Gastrocnemius medialis (tissue), 4 donors: ENCODE data around the gene TMEM115.

Experiments used
- POLR2A ChIP-seq, 2 donors: fragments of 450-650 bp; IDR thresholded peaks; one replicate each; pipeline ENCODE4 v1.6.1; 2017; ENCODE audit warnings: antibody characterized with exemption in 2 of 2, mild to moderate bottlenecking in 2 of 2, moderate library complexity in 2 of 2
- TF ChIP-seq, protein P1 (sequence below), 5 experiments: fragments of 450-650 bp in 3 of 5; fragments of 200-600 bp in 2 of 5; sonication (generic) in 2 of 5; IDR thresholded peaks in 4 of 5; conservative IDR thresholded peaks in 1 of 5; 1 replicate in 4 of 5; 2 replicates in 1 of 5; pipeline ENCODE4 v1.5.1; 2016 to 2019; ENCODE audit warnings: antibody characterized with exemption in 5 of 5, mild to moderate bottlenecking in 3 of 5, moderate library complexity in 3 of 5

DNA sequence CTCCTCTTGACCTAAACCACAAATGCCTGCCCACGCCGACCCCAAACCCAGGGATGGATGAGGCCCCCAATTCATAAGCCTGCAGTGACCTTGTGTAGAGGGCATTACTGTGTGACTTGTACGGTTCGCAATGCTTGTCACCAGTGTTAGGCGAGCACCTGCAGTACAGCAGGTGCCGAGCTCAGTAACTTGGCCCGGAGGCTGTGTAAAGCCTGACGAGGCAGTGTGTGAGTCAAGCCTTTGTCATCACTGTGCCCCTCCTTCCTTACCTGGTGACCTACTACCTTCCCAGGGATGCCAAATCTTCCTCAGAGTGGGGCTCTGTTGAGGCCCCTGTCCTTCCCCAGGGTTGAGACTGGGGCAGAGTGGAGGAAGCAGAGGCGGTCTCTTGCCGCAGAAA, 37.2 kb upstream of the TMEM115 start:
- TF ChIP-seq, protein P1, sequence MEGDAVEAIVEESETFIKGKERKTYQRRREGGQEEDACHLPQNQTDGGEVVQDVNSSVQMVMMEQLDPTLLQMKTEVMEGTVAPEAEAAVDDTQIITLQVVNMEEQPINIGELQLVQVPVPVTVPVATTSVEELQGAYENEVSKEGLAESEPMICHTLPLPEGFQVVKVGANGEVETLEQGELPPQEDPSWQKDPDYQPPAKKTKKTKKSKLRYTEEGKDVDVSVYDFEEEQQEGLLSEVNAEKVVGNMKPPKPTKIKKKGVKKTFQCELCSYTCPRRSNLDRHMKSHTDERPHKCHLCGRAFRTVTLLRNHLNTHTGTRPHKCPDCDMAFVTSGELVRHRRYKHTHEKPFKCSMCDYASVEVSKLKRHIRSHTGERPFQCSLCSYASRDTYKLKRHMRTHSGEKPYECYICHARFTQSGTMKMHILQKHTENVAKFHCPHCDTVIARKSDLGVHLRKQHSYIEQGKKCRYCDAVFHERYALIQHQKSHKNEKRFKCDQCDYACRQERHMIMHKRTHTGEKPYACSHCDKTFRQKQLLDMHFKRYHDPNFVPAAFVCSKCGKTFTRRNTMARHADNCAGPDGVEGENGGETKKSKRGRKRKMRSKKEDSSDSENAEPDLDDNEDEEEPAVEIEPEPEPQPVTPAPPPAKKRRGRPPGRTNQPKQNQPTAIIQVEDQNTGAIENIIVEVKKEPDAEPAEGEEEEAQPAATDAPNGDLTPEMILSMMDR (IDR thresholded peaks at IDR 0.05 in 4 of 5, conservative IDR thresholded peaks at IDR 0.05 in 1 of 5): no peak
- TF ChIP-seq POLR2A (IDR thresholded peaks at IDR 0.05): no peak
